SK-N-SH treated with all-trans-retinoic acid at 6 μM for 48 hours (cell line): ENCODE measurements around the gene GKN1.

Experiments used
- ARNTL ChIP-seq: fragments of 450-650 bp; formaldehyde crosslinking; IDR thresholded peaks from 2 replicates; pipeline ENCODE4 v1.5.0; 2020; ENCODE audit warnings: low read depth, mild to moderate bottlenecking, moderate library complexity, borderline replicate concordance
- CSDC2 ChIP-seq: fragments of 250-450 bp; sonication (Bioruptor Pico); IDR thresholded peaks from 2 replicates; pipeline ENCODE4 v1.5.0; 2020; ENCODE audit warnings: mild to moderate bottlenecking, moderate library complexity
- PATZ1 ChIP-seq: fragments of 250-450 bp; sonication (Bioruptor Pico); IDR thresholded peaks from 2 replicates; pipeline ENCODE4 v1.8.0; 2020; ENCODE audit warnings: mild to moderate bottlenecking, moderate library complexity, borderline replicate concordance
- POU6F1 ChIP-seq: fragments of 250-450 bp; sonication (Bioruptor Pico); IDR thresholded peaks from 2 replicates; pipeline ENCODE4 v1.8.0; 2021; ENCODE audit warnings: low read depth, mild to moderate bottlenecking, moderate library complexity, borderline replicate concordance
- ZC3H10 ChIP-seq: fragments of 250-450 bp; sonication (Bioruptor Pico); IDR thresholded peaks from 2 replicates; pipeline ENCODE4 v1.5.1; 2021; ENCODE audit warnings: mild to moderate bottlenecking, moderate library complexity
- ZFP3 ChIP-seq: fragments of 250-450 bp; sonication (Bioruptor Pico); IDR thresholded peaks from 2 replicates; pipeline ENCODE4 v1.5.0; 2020; ENCODE audit warnings: mild to moderate bottlenecking, moderate library complexity

- TF ChIP-seq ZFP3 (CRISPR knock-in tag) (no peak), PATZ1 (CRISPR knock-in tag) (no peak), CSDC2 (no peak), ARNTL (no peak), ZC3H10 (CRISPR knock-in tag) (no peak), POU6F1 (CRISPR knock-in tag) (no peak)
These were observed 34.1 kb upstream of the GKN1 start for GRCh38 chr2:68940369-68940768.
